Fibroblast of peridontal ligament (primary cell): ENCODE data around the gene KCNC4.

ENCODE experiments used
- DNase-seq: peaks from one replicate; pipeline ENCODE4 v3.0.0-alpha.2; 2010; ENCODE audit errors: extremely low read depth

The KCNC4 gene

DNA sequence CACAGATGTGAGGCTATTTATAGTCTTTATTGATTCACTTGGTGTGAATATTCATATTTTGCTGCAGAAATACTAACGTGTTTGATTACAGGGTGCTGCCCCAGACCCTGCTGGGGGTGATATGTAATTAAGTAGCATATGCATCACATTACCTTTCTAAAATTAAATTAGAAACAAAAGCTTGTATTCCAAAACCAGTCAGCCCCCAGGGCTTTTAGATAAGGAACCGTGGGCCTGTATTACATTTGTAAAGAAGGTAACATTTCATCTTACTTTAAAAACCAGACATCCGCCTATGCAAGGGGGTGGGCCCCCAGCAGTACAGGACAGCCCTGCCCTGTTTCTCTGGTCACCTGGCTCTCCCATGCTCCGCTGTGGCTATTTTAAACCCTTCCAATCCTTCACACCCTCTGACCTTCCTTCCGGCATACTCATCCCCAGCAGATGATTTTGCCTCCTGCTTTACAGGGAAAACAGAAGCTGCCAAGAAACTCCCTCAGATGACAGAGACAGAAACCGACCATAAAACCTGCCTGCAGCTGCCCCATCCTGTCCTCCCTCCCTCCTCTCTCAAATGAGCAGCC is 22.0 kb upstream of the KCNC4 start:
- no peak for DNase-seq

DNA sequence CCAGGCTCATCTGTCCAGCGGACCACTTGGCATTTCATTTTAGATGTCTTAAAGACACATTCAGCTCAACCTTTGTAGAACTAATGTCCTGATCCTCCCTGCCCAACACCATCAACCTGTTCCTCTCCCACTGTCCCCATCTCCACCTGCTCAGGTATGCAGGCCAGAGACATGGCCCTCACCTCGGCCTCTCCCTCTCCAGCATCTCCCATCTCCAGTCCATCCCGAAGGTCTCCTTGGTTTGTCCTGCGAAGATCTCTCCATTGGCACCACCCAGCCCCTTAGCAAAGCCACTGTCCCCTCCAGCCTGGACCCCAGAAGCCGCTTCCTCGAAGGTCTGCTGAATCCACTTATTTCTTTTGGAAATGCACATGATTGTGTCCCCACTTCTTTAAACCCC is 20.9 kb upstream of the KCNC4 start:
- no peak for DNase-seq

DNA sequence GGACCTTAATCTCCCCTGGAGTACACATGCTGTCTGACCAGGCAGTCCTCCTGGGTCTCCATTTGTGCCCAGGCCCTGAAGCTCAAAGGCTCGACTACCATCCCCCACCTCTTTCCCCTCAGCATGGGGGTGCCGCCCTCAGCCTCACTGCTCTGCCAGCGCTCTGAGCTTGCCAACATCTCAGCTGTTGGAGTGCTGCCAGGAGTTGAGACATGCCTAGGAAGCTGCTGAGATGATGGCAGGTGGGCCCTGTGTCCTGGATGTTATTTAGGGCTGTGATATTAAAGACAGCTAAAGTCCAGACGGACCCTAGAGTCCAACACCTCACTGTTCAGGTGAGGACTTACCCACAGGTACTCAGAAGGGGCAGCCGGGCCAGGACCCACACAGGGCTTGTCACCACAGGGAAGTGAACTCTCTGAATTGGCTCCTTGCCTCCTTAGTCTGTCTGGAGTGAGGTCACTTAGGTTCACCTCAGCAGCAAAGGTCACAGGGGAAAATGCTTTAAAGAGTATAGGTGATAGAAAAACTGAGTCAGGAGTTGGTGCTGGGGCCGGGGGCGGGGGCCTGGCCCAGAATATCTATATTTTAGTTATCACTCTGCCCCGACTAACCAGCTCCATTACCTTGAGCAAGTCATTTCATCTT is 19.7 kb upstream of the KCNC4 start:
- no peak for DNase-seq

DNA sequence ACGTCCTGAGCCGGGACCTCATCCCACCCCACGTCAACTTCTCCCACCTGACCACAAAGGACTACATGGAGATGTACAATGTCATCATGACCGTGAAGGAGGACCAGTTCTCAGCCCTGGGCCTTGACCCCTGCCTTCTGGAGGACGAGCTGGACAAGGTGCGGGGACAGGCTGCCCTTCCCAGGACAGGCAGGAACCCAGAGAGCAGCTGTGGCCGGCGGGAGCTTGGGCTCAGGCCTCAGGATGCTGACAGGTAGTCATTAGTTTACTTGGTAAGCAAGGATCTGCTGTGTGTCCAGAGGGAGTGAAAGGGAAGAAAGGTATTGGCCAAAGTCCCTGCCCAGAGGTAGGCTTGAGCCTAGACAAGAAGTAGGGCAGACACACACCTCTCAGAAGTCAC is 17.6 kb upstream of the KCNC4 start:
- no peak for DNase-seq

DNA sequence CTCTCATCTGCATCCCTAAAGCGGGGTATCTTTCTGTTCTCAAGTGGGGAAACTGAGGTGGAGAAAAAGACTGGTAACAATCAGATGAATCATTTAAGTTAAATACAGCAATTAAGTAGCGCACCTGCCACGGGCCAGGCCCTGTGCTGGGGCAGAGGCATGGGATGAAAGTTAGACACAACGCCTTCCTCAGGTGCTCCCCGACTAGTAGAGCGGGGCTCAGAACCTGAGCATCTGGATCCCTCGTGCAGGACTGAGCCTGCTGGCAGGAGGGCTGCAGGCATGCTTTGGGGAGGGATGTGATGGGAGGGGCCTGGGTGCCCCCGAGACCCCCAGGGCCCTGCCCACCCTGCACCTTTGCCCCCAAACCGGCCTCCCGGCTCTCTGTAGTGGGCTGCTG is 14.9 kb upstream of the KCNC4 start:
- no peak for DNase-seq

DNA sequence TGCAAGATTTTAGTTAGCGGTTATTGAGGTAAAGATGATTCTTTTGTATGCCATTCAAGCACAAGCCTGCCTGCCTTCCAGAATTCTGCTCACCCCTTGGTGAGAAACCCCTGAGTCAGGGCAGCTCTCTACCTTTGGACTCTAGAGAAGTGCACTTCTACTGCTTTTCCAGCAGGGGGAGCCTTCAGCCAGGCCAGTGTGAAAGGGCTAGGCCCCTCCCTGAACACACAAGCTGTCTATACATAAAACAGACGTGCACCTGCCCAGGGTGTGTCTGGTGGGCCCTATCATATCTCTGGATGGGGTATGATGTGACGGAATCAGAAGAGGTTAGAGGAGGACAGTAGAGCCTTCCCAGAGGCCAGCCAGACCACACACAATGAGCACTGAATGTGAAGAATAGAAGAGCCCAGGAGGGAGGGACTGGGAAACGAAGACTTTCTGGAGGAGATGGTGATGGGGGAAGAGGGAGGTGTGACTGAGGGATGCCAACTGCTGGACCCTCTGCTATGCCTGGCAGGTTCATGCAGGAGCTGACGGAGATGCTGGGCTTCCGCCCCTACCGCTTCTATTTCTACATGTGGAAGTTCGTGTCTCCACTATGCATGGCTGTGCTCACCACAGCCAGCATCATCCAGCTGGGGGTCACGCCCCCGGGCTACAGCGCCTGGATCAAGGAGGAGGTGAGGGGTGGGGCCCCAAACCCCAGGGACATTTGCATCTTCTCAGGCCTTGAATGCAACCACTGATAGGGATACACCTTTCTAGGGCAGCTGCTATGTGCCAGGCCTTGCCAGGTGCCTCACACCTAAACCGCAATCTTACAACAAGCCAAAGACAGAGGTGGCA is 13.0 kb upstream of the KCNC4 start:
- DNase-seq, result peak; percentile 32

DNA sequence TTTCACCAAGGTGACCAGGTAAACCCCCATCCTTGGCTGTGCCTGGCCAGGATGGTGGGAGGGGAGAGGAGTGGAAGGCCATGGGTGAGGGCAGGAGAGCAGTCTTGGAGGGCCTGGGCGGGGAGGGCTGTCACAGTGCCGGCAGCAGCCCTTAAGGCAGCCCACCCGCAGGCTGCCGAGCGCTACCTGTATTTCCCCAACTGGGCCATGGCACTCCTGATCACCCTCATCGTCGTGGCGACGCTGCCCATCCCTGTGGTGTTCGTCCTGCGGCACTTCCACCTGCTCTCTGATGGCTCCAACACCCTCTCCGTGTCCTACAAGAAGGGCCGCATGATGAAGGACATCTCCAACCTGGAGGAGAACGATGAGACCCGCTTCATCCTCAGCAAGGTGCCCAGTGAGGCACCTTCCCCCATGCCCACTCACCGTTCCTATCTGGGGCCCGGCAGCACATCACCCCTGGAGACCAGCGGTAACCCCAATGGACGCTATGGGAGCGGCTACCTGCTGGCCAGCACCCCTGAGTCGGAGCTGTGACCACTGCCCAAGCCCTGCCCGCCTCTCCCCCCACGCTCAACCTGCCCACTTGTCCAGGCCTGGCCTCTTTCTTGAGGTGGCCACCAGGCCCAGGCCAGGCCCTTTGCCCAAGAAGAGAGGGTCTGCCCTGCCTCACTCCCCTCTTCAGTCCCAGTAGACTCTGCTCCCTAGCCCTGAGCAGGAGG is 12.0 kb upstream of the KCNC4 start:
- DNase-seq, result no peak

DNA sequence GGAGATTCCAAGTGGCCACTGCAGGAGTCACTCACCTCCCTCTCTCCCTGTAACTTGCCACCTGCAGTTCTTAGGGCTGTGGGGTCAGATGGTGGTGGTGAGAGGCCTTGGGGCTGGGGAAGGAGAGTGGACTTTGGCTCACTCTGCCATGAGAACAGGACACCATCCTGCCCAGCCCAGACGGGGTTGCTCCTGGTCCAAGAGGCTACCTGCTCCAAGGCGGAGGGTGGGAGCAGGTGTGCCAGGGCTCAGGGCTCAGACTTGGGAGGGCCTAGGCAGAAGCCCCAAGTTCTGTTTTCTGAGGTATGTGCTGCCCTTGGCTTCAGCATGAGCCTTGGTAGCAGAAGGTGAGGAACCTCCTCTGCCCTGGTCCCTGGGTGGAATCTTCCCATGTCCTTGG is 11.4 kb upstream of the KCNC4 start:
- no peak for DNase-seq

DNA sequence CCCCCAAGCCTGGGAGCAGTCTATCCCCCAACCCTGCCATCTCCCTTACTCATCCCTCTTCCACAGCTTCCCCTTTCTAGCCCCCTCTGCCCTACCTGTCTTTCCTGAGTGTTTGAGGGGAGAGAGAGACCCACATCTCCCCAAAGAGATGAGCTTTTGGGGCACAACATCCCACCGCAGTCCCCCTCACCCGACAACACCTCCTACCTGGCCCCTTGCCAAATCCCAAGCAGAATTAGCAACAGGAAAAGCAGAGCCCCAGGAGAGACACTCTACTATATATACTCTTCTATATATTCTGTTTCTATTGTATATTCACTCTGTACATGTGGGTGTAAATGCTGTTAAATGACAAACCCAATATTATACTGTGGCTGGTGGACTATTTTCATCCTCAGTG is 9.9 kb upstream of the KCNC4 start:
- DNase-seq, result no peak

DNA sequence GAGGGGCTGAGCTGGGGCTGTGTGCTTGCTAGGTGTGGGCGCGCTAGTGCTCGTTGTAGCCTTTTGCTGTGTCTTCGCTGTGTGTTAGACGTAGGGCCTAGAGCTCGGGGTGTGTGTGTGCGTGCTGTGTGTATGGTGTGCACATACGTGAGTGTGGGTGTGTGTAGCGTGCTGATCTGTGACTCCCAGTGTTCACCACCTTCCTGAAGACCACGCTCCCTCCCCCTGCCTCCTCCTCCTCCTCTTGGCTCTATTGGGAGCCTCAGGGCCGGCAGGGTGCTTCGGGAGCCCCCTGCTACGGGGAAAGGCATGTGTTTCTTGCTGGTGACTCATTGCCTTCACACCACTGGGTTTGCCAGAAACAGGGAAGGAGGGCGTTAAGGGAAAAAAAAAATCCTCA is 9.4 kb upstream of the KCNC4 start:
- peak; percentile 37 for DNase-seq

DNA sequence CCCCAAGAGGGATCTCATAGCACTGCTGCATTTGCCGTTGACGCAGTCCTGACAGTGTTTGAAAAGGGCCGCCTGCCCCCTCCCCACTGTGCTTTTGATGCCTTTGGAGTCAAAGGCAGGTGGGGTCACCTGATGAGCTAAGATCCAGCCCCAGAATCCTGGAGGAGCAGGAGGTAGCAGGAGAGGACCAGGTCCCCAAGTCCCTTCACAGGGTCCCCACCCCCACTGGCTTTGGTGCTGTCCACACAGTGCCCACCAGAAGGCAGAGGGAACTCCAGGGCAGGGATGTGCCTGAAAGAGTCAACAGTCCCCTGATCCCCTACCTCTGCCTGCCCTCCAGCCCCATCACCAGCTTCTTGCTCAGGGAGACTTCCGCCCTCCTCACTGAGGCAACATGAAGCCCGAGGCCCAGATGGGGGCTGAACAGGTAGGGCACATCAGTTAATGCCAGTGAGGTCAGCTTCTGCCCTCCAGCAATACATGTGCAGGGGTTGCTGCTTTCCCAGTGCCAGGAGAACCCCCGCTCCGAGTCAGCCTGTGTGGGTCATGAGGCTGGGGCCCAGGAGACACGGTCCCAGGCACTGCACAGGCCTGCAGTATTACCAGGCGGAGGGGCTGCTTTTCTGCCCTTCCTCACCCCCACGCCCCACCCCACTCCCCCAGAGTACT is 8.8 kb upstream of the KCNC4 start:
- DNase-seq, result no peak

DNA sequence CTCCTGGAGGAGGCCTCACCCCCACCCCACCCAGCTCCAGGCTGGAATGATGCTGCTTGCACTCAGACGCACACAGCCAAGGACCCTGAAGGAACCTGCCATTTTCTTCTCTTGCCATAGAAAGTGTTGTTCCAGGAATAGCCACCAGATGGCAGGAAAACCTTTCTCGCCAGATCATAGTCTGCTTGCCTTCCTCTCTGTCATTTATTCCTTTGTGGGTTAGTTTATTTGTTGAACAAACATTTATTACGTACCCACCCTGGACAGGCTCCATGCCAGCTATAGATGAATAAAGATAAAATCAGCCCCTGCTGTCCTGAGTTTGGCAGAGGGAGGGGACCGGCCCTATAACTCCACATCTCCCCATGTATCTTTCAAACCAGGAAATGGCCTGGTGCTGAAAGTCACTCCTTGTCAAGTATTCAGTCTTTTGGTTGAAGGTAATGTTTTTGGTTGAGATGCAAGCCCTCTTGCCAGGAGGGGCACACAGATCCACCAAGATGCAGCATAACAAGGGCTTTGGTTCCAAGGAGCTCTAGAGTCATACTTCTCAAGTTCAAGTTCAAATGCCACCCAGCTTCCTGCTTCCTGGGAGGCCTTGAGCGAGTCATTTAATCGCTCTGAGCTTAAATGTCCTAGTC is 7.0 kb upstream of the KCNC4 start:
- DNase-seq, result peak; percentile 77

DNA sequence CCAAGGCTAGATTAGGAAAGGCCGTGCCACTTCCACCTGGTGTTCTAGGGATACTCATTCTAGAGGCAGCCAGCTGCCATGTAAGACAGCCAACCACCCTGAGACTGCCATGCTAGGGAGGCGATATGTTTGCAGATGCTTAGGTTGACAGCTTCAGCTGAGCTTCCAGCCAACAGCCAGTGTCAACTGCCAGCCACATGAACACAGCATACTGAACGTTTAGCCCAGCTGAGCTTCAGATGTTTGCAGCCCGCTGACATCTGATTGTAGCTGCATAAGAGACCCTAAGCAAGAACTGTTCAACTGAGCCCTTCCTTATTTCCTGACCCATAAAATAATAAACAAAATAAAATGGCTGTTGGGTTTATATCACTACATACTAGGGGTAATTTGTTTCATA is 5.0 kb upstream of the KCNC4 start:
- no peak for DNase-seq

DNA sequence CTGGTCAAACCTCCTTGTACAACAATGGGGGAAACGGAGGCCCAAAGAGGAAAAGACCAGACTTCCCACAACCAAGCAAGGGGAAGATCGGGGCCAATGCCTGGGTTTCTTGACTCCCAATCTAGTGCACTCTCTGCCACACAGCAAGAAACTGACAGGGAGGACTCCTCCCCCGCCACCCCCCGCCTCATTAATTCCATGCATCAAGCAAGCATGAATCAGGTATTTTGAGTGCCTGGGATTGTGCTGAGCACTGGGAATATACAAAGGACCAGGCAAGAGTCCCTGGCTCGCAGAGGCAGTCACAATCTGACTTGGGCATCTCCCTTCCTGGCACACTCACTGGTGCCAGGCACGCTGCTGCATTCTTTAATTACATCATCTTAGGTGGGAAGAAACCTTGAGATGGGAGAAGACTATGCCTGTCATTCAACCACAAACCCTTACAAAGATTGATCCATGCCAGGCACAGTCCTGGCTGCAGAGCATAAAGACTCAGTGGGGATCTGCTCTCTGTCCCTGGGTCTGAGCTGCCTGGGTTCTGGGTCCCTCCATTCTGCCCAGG is 4.4 kb upstream of the KCNC4 start:
- DNase-seq, result no peak

DNA sequence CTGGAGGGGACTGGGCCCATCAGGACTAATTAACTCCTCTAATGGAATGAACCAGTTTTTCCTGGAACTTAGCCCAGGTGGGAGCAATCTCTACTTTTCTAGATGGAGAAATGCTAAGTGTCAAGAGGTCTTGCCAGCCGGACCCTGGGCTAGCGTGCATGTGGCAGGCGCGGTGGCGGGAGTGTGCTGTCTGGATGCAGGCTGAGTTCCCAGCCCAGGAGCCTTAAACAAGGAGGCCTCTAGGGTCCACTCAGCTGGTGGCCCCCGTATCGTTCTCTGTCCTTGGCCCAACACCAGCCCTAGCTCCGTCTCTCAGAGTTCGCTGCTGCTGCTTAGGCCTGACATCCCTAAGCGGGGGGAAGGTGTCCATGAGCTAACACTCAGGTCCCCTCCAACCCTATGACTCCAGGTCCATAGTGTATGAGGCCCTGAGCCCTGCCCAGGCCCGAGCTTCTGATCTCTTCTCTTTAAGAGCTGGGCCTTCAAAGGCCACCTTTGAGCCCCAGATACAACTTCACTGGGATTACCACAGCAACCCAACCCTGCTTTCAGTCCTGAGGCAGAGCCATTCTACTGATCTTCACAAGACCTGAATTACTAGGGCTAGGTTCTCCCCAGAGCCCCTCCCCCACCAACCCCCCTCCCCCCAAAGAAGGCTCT is 3.7 kb upstream of the KCNC4 start:
- DNase-seq, result no peak

DNA sequence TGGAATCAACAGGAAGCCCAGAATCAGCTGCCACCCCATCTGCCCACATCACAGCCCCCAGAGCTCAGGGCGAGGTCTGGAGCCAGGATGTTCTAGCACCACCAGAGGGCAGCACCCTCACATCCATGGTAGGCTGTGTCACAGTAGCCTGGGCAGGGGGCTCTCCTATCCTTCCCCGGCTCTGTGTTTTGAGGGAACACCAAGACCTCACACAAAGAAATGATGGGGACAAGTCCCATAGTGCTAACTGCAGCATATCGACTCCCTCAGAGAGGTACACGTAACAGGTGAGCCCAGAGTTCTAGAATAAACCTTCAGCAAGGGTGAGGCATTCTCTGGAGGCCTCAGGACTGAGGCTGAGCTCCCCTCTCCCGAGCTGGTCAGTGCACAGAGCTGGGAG is 2.3 kb upstream of the KCNC4 start:
- DNase-seq, result peak; percentile 51

DNA sequence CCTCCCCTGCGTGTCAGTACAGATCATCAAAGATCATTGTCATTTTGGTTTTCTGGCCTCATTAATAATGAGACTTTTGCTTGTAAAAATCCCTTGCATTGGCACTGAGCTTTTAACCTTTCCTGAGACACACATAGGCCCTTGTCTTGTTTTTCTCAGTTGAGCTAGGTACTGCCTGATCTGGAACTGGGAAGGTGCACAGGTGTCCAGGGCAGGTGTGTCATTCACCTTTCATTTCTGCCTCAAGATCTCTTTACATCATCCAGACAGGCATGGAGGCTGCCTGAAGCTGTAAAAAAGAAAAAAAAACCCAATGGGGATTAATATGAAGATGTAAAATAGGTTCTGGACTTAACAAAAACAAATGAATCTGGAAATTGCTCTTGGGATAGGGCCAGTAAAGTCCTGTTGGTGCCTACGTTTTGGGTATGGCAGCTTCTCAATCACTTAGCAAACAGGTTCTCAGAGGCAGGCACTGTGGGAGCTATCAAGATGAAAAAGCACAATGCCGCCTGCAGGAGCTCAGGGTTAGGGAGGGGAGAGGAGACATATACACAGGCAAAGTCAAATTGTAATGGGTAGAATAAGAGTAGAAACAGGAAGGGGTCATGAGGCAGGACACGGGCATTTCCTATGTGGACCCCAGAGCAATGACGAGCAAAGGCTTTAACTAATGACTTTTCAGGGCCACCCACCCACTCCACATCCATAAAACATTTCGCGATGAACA is 1.0 kb upstream of the KCNC4 start:
- no peak for DNase-seq

DNA sequence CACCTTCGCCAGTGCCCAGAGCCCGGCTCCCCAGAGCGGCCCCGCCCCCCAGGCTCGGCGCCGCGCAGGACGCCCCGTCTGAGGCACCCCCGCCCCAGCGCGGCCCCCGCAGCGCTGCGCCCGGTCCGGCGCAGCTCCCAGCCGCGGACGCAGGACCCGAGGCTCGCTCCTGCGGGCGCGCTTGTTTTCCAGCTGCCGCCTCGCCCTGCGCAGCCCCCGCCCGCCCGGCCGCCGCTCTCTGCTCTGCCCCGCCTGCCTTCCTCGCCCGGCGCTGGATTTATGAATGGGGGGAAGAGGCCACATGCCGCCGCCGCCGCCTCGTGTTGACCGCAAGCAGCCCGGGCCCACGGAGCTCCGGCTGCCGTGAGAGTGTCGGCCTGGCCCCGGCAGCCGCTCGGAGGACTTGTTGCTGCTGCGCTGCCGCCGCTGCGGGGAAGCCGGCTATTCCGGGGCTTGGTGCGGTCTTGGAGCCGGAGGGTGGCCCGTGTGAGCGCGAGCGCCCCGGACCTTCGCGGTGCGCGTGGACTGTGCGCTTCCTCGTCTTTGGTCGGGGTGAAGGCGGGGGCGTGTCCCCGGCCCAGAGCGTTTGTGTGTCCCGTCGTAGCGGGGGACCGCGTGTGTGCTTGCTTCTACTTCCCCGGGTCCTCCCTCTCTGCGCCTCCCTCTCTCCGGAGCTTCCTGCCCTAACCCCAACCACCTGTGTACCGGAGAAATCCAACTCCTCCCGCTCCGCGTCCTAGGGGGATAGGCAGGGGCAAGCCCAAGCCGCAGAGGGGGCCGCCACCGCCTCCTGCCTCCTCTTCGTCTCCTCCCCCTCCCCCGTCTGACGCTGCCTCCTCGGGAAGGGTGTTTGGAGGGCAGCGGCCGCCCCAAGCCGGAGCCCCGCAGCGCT is 736 bp downstream of the KCNC4 start:
- no peak for DNase-seq
